Ovary (tissue), 3 donors: Measurements from ENCODE around the gene TOR3A.

Experiments used
- CTCF ChIP-seq, 3 donors: fragments of 450-650 bp in 2 of 3; fragments of 200-600 bp in 1 of 3; IDR thresholded peaks; one replicate each; pipeline versions ENCODE4 v1.5.1 to v1.8.0; 2016 to 2022; ENCODE audit warnings: antibody characterized with exemption in 3 of 3, mild to moderate bottlenecking in 1 of 3
- EP300 ChIP-seq: sonication (generic); formaldehyde crosslinking; IDR thresholded peaks from one replicate; pipeline ENCODE4 v1.6.1; 2017; ENCODE audit warnings: antibody characterized with exemption
- donor health status: DM: no; HTN: no; CAD: no.

- no peak for TF ChIP-seq EP300
- no peak for TF ChIP-seq CTCF (IDR thresholded peaks at IDR 0.05)
These were observed 11.1 kb downstream of the TOR3A start for GRCh38 chr1:179092896-179093461.
